Panc1 (cell line): ENCODE data around the gene SNTN. TPM values are rescaled to one million over a fixed set of nuclear protein-coding genes. Genes with fewer than 3 reads are reported as not detected.

Experiments
- ATAC-seq: fragments of 200-7000 bp; cut with Tn5 transposase; 2 replicates; pipeline ENCODE4 v1.9.1; 2020; ENCODE audit warnings: mild to moderate bottlenecking, moderate library complexity
- BruUV-seq: library from RNA; stranded (reverse); fragments of 400-500 nt; replicated peaks from 2 replicates; lab custom pipeline; 2021; lab: Mats Ljungman, UMichigan
- CTCF ChIA-PET: fragments of 300-600 bp; sonication (Branson Sonifier 250); formaldehyde crosslinking; loops from one replicate; lab custom pipeline; 2022; ENCODE audit warnings: antibody characterized with exemption; lab: Charles Lee
- POLR2A ChIA-PET: fragments of 300-600 bp; sonication (Branson Sonifier 250); formaldehyde crosslinking; loops from one replicate; lab custom pipeline; 2022; ENCODE audit warnings: antibody characterized with exemption; lab: Charles Lee
- DNase-seq: peaks from one replicate; pipeline ENCODE4 v3.0.0-alpha.2; 2010; ENCODE audit warnings: low read depth, low spot score
- H3K27ac ChIP-seq: 2 replicates; pipeline ENCODE4 v1.5.1; 2011; ENCODE audit warnings: mild to moderate bottlenecking, low read length, inconsistent platforms
- H3K27me3 ChIP-seq: fragments of 200-500 bp; sonication (Bioruptor generic); 2 replicates; pipeline ENCODE4 v1.6.0; 2014; ENCODE audit warnings: low read length, inconsistent platforms; ENCODE audit not compliant: control insufficient read depth, insufficient read depth
- H3K36me3 ChIP-seq: fragments of 200-500 bp; sonication (Bioruptor generic); 2 replicates; pipeline ENCODE4 v1.5.1; 2014; ENCODE audit warnings: inconsistent platforms, mild to moderate bottlenecking, low read length, moderate library complexity; ENCODE audit not compliant: control insufficient read depth, insufficient read depth
- H3K4me1 ChIP-seq: 2 replicates; pipeline ENCODE4 v1.5.1; 2011; ENCODE audit warnings: inconsistent platforms, mild to moderate bottlenecking, low read length, moderate library complexity; ENCODE audit not compliant: control insufficient read depth, insufficient read depth
- H3K4me3 ChIP-seq, 2 experiments: 2 replicates each; pipeline ENCODE4 v1.5.1; 2011 to 2012; ENCODE audit warnings: low read depth in 2 of 2, low read length in 2 of 2, mild to moderate bottlenecking in 2 of 2, inconsistent platforms in 1 of 2, moderate library complexity in 1 of 2
- H3K9me3 ChIP-seq: fragments of 200-500 bp; sonication (Bioruptor generic); 2 replicates; pipeline ENCODE4 v1.5.1; 2014; ENCODE audit warnings: low read depth, mild to moderate bottlenecking, inconsistent platforms, low read length, moderate library complexity; ENCODE audit not compliant: control insufficient read depth, insufficient read depth
- CTCF ChIP-seq: fragments of 450-650 bp; IDR thresholded peaks from 2 replicates; pipeline ENCODE4 v1.5.1; 2017; ENCODE audit warnings: mild to moderate bottlenecking
- POLR2AphosphoS5 ChIP-seq: IDR thresholded peaks from 2 replicates; pipeline ENCODE4 v1.6.1; 2012; ENCODE audit warnings: mild to moderate bottlenecking, low read depth, low read length, moderate library complexity
- REST ChIP-seq, 2 experiments: IDR thresholded peaks; 2 replicates each; pipeline ENCODE4 v1.6.1; 2011 to 2012; ENCODE audit warnings: low read depth in 2 of 2, control low read depth in 1 of 2, low read length in 1 of 2, mild to moderate bottlenecking in 1 of 2, moderate library complexity in 1 of 2; ENCODE audit not compliant: insufficient read depth in 1 of 2
- SIN3A ChIP-seq: IDR thresholded peaks from 2 replicates; pipeline ENCODE4 v1.6.1; 2012; ENCODE audit warnings: low read depth, mild to moderate bottlenecking, low read length, moderate library complexity, borderline replicate concordance; ENCODE audit not compliant: insufficient read depth
- TCF7L2 ChIP-seq: IDR thresholded peaks from 2 replicates; pipeline ENCODE4 v1.6.1; 2011; ENCODE audit warnings: mild to moderate bottlenecking, low read depth, low read length, inconsistent platforms
- in situ Hi-C: cut with HindIII; loops from 2 replicates; pipeline ENCODE4 v1.10.0; 2016; ENCODE audit warnings: low sequenced_read_pairs, low pct_unique_long_range_greater_than_20kb
- intact Hi-C: fragments of 100-400 bp; cut with micrococcal nuclease; formaldehyde crosslinking; loops from one replicate; pipeline ENCODE4 v1.10.0; 2022; ENCODE audit not compliant: unreplicated experiment
- total RNA-seq: library from RNA; stranded (reverse); gene quantifications from one replicate; pipeline ENCODE4 v1.2.1, GENCODE V29; 2021; ENCODE audit not compliant: unreplicated experiment

SNTN gene
- total RNA-seq, 1 experiment from 2014 or later = not detected

DNA sequence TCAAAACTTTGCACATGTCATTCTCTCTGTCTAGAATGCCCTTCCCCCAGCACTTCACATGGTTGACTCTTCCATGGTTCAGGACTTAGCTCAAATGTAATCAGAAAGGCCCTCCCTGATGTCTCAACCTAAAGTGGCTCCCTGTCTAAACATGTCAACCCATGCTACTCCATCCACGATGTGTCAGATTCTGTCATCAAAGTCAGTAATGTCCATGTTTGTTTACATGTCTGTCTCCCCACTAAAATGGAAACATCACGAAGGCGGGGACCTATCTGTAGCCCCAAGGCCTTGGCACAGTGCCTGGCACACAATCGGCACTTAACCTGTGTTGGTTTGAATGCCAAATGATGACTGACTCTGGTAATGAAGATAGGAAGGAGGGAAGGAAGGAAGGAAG is 20.8 kb upstream of the SNTN start:
- Histone ChIP-seq H3K4me1 (no peaks in the 10 kb centered on the region), H3K36me3 (no peaks in the 10 kb centered on the region), H3K27me3 (no peaks in the 10 kb centered on the region; the same call in 1 of the 2 replicates), H3K27ac (no peak overlapping the region), H3K9me3 (no peaks in the 10 kb centered on the region), H3K4me3 (no peak overlapping the region)
- no TSS peak for BruUV-seq
- no peak for TF ChIP-seq POLR2AphosphoS5
- TF ChIP-seq TCF7L2 = no peak
- no peak for TF ChIP-seq REST (IDR thresholded peaks at IDR 0.05; ENCODE audit: insufficient read depth in 1 of 2, low read depth in 2 of 2, low read length in 1 of 2)
- no peak for TF ChIP-seq SIN3A
- TF ChIP-seq CTCF = no peak
- ChIA-PET CTCF (no interaction called here), POLR2A (no interaction called here)
- in situ Hi-C loops = no loop called here
- ATAC-seq = no peak
- DNase-seq = no peak
- intact Hi-C loops = no loop called here

DNA sequence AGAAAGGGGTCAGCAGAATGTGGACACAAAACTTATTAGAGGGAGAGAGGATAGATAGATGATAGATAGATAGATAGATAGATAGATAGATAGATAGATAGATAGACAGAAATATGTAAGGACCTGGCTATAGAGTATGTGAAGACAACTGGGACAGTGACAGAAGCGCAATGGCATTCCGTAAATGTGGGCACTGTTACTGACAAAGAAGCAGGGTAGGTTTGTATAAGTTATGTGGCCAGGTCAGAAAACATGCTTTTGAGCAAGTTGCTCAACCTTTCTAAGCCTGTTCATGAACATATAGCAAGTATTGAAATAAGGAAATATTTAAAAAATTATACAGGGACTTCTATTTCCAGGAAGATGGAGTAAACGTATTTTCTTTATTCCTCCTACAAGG is 17.3 kb upstream of the SNTN start:
- no peaks in the 10 kb centered on the region for H3K9me3 ChIP-seq
- no peaks in the 10 kb centered on the region for H3K27me3 ChIP-seq
- TF ChIP-seq REST (IDR thresholded peaks at IDR 0.05; ENCODE audit: insufficient read depth in 1 of 2, low read depth in 2 of 2, low read length in 1 of 2) (no peak), TCF7L2 (no peak), POLR2AphosphoS5 (no peak), CTCF (no peak), SIN3A (no peak)
- intact Hi-C loops = no loop called here
- no peak overlapping the region for H3K4me3 ChIP-seq
- CTCF ChIA-PET = no interaction called here
- H3K36me3 ChIP-seq = no peaks in the 10 kb centered on the region
- H3K27ac ChIP-seq = no peak overlapping the region
- no peak for DNase-seq
- no TSS peak for BruUV-seq
- no peaks in the 10 kb centered on the region for H3K4me1 ChIP-seq
- no peak for ATAC-seq
- in situ Hi-C loops = no loop called here
- POLR2A ChIA-PET = no interaction called here
